GM12878 (cell line): Measurements from ENCODE around the gene KNTC1.

ENCODE experiments used
- EZH2 ChIP-seq: IDR thresholded peaks from 2 replicates; pipeline ENCODE4 v1.6.1; 2012; ENCODE audit warnings: low read depth, mild to moderate bottlenecking, control low read depth, inconsistent platforms, low read length, borderline replicate concordance; ENCODE audit not compliant: control insufficient read depth
- FOS ChIP-seq: IDR thresholded peaks from 3 replicates; pipeline ENCODE4 v1.6.1; 2011; ENCODE audit warnings: borderline replicate concordance; ENCODE audit not compliant: insufficient read length; ENCODE audit errors: extremely low read depth
- JUNB ChIP-seq: IDR thresholded peaks from 2 replicates; pipeline ENCODE4 v1.6.1; 2016; ENCODE audit warnings: antibody characterized with exemption, mild to moderate bottlenecking
- MYC ChIP-seq: IDR thresholded peaks from 2 replicates; pipeline ENCODE4 v1.6.1; 2011; ENCODE audit warnings: mild to moderate bottlenecking, low read length, moderate library complexity, inconsistent platforms; ENCODE audit not compliant: insufficient read depth, insufficient replicate concordance, insufficient read length, severe bottlenecking
- TF ChIP-seq, protein P1 (sequence below): fragments of 450-650 bp; IDR thresholded peaks from 2 replicates; pipeline ENCODE4 v1.6.1; 2014; ENCODE audit warnings: mild to moderate bottlenecking
- TF ChIP-seq, protein P2 (sequence below): IDR thresholded peaks from 2 replicates; pipeline ENCODE4 v1.6.1; 2011; ENCODE audit warnings: mild to moderate bottlenecking, low read depth, low read length, moderate library complexity; ENCODE audit not compliant: insufficient replicate concordance
- TF ChIP-seq, protein P3 (sequence below): IDR thresholded peaks from 2 replicates; pipeline ENCODE4 v1.6.1; 2012; ENCODE audit warnings: low read depth, low read length, improper control_type of control experiment
- TF ChIP-seq, protein P4 (sequence below), 3 experiments: IDR thresholded peaks in 2 of 3; conservative IDR thresholded peaks in 1 of 3; 2 replicates each; pipeline ENCODE4 v1.5.1; 2011; ENCODE audit warnings: low read depth in 3 of 3, low read length in 3 of 3, mild to moderate bottlenecking in 3 of 3, control low read depth in 2 of 3, moderate library complexity in 2 of 3, inconsistent platforms in 1 of 3, mixed read lengths in 1 of 3; ENCODE audit not compliant: control insufficient read depth in 2 of 3, insufficient read depth in 1 of 3; ENCODE audit errors: extremely low read depth in 1 of 3
- TF ChIP-seq, protein P5 (sequence below): IDR thresholded peaks from 2 replicates; pipeline ENCODE4 v1.6.1; 2012; ENCODE audit warnings: mild to moderate bottlenecking, low read depth, low read length

DNA sequence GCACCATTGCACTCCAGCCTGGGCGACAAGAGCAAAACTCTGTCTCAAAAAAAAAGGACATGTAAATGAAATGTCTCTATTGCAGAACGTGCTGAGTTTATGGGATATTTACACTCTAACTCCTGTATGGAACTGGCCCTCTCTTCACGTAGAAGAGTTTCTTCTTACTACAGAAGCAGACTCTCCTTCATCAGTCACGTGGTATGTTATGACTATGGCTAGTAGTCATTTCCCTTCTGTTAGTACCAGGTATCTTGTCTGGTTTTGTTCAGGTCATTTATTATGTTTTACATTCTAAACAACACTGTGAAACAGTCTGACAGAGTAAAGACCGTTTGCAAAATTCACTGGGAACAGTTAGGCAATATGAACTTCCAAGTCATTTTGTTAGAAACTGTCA lies 20.3 kb downstream of the KNTC1 start:
- TF ChIP-seq, protein P1, sequence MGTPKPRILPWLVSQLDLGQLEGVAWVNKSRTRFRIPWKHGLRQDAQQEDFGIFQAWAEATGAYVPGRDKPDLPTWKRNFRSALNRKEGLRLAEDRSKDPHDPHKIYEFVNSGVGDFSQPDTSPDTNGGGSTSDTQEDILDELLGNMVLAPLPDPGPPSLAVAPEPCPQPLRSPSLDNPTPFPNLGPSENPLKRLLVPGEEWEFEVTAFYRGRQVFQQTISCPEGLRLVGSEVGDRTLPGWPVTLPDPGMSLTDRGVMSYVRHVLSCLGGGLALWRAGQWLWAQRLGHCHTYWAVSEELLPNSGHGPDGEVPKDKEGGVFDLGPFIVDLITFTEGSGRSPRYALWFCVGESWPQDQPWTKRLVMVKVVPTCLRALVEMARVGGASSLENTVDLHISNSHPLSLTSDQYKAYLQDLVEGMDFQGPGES = no peak
- TF ChIP-seq, protein P2, sequence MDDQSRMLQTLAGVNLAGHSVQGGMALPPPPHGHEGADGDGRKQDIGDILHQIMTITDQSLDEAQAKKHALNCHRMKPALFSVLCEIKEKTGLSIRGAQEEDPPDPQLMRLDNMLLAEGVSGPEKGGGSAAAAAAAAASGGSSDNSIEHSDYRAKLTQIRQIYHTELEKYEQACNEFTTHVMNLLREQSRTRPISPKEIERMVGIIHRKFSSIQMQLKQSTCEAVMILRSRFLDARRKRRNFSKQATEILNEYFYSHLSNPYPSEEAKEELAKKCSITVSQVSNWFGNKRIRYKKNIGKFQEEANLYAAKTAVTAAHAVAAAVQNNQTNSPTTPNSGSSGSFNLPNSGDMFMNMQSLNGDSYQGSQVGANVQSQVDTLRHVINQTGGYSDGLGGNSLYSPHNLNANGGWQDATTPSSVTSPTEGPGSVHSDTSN = no peak
- TF ChIP-seq, protein P3, sequence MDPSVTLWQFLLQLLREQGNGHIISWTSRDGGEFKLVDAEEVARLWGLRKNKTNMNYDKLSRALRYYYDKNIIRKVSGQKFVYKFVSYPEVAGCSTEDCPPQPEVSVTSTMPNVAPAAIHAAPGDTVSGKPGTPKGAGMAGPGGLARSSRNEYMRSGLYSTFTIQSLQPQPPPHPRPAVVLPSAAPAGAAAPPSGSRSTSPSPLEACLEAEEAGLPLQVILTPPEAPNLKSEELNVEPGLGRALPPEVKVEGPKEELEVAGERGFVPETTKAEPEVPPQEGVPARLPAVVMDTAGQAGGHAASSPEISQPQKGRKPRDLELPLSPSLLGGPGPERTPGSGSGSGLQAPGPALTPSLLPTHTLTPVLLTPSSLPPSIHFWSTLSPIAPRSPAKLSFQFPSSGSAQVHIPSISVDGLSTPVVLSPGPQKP = no peak
- TF ChIP-seq, protein P4, sequence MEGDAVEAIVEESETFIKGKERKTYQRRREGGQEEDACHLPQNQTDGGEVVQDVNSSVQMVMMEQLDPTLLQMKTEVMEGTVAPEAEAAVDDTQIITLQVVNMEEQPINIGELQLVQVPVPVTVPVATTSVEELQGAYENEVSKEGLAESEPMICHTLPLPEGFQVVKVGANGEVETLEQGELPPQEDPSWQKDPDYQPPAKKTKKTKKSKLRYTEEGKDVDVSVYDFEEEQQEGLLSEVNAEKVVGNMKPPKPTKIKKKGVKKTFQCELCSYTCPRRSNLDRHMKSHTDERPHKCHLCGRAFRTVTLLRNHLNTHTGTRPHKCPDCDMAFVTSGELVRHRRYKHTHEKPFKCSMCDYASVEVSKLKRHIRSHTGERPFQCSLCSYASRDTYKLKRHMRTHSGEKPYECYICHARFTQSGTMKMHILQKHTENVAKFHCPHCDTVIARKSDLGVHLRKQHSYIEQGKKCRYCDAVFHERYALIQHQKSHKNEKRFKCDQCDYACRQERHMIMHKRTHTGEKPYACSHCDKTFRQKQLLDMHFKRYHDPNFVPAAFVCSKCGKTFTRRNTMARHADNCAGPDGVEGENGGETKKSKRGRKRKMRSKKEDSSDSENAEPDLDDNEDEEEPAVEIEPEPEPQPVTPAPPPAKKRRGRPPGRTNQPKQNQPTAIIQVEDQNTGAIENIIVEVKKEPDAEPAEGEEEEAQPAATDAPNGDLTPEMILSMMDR (IDR thresholded peaks at IDR 0.05 in 2 of 3, conservative IDR thresholded peaks at IDR 0.05 in 1 of 3; ENCODE audit: control insufficient read depth in 2 of 3, extremely low read depth in 1 of 3, insufficient read depth in 1 of 3, low read depth in 3 of 3, low read length in 3 of 3) = no peak
- no peak for TF ChIP-seq FOS
- no peak for TF ChIP-seq JUNB
- TF ChIP-seq, protein P5, sequence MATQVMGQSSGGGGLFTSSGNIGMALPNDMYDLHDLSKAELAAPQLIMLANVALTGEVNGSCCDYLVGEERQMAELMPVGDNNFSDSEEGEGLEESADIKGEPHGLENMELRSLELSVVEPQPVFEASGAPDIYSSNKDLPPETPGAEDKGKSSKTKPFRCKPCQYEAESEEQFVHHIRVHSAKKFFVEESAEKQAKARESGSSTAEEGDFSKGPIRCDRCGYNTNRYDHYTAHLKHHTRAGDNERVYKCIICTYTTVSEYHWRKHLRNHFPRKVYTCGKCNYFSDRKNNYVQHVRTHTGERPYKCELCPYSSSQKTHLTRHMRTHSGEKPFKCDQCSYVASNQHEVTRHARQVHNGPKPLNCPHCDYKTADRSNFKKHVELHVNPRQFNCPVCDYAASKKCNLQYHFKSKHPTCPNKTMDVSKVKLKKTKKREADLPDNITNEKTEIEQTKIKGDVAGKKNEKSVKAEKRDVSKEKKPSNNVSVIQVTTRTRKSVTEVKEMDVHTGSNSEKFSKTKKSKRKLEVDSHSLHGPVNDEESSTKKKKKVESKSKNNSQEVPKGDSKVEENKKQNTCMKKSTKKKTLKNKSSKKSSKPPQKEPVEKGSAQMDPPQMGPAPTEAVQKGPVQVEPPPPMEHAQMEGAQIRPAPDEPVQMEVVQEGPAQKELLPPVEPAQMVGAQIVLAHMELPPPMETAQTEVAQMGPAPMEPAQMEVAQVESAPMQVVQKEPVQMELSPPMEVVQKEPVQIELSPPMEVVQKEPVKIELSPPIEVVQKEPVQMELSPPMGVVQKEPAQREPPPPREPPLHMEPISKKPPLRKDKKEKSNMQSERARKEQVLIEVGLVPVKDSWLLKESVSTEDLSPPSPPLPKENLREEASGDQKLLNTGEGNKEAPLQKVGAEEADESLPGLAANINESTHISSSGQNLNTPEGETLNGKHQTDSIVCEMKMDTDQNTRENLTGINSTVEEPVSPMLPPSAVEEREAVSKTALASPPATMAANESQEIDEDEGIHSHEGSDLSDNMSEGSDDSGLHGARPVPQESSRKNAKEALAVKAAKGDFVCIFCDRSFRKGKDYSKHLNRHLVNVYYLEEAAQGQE = no peak
- no peak for TF ChIP-seq EZH2
- TF ChIP-seq MYC = no peak
